CD4-positive, alpha-beta T cell treated with Interleukin-17A for 1 hour (primary cell): ENCODE results near the gene FOXR1.
"Not testable (repeated sequence)": the region's sequence is repeated elsewhere in the genome, so short reads cannot be mapped to it uniquely, and the experiment has no call there.

Experiments used
- DNase-seq: peaks from one replicate; pipeline ENCODE4 v3.0.0-alpha.2; 2020

FOXR1 gene

DNA sequence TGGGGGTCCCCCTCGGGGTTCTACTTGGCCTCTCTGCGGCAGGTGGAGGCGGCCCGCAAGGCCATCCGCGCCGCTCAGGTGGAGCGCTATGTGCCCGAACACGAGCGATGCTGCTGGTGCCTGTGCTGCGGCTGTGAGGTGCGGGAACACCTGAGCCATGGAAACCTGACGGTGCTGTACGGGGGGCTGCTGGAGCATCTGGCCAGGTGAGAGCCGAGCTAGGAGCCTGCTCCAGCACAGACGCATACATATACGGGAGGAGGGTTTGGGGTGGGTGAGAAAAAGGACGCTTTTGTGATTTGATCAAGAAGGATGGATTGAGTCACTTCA is 26.8 kb downstream of the FOXR1 start:
- DNase-seq, result no peak

DNA sequence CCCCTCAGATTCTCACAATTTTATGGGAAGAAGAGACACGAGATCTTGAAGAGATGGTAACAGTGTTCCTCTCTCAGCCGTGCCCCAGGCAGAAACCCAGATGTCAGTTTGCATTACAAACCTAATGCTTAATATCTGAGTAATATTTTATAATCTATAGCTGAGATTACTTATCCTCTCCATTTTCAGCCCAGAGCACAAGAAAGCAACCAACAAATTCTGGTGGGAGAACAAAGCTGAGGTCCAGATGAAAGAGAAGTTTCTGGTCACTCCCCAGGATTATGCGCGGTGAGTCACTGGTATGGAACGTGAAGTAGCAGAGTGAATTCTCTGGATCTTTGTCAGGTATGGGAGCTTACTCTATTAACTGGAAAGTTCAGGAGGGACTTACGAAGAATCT is 27.3 kb downstream of the FOXR1 start:
- no peak for DNase-seq

DNA sequence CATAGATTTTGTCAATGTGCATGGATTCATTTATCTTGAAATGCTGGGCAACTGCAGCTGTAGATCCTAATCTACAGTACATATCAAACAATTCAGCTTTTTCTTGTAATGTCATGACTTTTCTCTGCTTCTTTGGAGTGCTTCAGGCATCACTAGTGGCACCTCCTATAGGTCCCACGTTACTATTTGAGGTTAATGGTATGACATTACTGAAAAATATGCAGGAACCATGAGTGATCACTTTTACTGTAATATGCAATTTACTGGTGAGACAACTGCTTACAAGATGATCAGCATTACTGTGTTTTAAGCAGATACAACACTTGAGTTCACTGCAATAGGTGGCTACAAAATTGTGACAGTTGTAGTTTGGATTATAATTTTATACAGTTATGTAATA is 29.3 kb downstream of the FOXR1 start:
- no peak for DNase-seq

DNA sequence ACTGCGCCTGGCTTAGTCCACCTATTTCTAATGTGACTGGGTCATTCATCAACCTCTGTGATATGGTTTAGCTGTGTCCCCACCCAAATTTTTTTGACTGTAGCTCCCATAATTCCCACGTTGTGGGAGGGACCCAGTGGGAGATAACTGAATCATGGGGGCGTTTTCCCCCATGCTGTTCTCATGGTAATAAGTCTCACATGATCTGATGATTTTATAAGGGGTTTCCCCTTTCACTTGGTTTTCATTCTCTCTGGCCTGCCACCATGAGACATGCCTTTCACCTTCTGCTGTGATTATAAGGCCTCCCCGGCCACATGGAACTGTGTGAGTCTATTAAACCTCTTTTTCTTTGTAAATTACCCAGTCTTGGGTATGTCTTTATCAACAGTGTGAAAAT is 35.1 kb downstream of the FOXR1 start:
- DNase-seq, result no peak

DNA sequence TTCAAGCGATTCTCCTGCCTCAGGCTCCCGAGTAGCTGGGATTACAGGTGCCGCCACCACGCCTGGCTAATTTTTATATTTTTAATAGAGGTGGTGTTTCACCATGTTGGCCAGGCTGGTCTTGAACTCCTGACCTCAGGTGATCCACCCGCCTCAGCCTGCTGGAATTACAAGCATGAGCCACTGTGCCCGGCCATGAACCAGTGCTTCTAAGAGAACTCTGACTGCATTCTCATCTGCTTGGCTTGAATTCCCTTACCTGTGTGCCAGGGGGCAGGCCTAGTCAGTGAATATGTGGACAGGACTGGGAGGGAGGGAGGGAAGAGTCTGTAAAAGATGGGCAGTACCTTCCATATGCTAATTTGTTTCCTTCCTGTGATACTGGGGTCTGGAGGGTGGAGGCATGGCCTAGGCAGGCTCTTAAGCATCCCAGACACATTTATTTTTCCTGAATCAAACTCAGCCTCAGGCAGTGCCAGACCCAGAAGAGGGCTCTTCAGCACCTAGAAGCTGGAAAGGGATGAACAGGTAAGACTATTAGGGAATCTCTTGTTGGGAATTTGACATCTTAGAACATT is 40.0 kb downstream of the FOXR1 start:
- DNase-seq, result no peak

DNA sequence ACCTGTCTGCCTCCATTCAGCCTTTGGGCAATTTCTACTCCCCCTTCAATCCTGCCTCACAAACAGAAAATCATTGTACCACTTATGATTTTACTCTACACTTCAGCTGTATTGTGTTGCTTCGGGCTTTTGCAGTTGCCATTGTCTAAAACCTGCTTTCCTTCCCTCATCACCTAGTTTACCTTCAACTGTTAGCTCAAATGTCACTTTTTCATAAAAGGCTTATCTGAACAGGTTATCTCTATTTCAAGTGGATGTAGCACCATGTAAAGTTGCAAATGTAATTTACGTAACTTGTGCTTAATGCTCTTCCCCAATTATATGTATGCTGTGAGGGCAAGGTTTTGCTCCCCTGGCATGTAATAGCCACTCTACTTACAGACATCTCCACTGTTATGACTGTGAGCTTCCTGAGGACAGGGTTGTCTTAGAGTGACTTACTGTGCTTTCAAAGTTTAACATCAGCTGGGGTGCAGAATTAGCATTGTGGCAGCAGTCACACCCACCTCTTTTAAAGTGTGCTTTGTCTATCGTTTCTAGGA is 41.1 kb downstream of the FOXR1 start:
- no peak for DNase-seq

DNA sequence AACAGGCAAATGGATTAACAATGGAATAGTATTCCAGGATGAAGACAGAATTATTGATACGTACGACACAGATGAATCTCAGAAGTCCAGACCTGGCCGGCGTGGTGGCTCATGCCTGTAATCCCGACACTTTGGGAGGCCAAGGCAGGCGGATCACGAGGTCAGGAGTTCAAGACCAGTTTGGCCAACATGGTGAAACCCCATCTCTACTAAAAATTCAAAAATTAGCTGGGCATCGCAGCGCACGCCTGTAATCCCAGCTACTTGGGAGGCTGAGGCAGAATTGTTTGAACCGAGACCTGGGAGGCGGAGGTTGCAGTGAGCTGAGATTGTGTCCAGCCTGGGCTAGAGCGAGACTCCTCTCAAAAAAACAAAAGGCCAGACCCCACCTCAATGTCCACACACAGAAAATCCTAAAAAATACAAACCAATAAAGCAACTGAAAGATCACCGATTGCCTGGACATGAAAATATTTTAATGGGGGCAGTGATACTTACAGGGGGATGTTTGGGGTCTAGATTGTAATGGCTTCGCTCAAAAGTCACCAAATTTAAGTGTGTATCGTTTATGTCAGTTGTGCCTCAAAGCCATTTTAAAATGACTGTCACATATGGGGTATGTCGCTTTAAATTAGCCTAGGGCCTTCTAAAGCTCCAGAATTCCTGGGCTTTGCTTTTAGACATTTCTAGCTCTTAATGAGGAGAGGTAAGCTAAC is 42.8 kb downstream of the FOXR1 start:
- DNase-seq, result no peak

DNA sequence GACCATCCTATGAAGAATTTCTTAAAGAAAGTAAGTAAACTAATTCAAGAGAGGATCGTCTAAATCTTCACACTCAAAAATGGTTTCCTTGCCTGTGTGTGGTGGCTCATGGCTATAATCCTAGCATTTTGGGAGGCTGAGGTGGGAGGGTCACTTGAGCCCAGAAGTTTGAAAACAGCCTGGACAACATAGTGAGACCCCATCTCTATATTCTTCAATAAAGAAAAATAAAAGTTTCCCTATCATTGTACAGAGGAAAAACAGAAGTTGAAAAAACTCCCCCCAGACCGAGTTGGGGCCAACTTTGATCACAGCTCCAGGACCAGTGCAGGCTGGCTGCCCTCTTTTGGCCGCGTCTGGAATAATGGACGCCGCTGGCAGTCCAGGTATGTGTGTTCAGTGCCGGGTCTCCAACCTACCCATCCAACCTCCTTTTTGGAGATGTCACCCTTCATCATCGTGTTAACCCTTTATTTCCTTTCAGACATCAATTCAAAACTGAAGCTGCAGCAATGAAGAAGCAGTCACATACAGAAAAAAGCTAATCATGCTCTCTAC is 43.6 kb downstream of the FOXR1 start:
- no peak for DNase-seq

DNA sequence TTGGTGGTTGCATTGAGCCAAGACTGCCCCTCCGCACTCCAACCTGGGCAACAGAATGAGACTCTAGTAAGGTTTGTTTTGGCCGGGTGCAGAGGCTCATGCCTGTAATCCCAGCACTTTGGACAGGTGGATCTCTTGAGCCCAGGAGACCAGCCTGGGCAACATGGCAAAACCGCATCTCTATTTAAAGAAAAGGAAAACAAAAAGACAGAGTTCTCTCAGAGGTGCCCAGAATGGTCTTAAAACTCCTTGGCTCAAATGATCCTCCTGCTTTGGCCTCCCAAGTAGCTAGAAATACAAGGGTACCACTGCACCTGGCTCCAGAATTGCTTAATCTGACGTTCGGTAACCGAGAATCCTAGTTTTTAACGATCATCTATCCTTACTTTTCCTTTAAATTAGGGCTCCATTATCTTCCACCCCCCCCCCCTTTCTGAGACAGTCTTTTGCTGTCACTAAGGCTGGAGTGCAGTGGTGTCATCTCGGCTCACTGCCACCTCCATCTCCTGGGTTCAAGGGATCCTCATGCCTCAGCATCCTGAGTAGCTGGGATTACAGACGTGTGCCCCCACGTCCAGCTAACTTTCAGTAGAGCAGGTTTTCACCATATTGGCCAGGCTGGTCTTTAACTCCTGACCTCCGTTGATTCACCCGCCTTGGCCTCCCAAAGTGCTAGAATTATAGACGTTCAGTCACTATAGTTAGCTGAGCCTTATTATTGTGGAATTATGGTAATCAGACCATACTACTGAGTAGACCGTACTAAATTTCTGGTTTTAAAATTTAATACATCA is 44.9 kb downstream of the FOXR1 start:
- no peak for DNase-seq

DNA sequence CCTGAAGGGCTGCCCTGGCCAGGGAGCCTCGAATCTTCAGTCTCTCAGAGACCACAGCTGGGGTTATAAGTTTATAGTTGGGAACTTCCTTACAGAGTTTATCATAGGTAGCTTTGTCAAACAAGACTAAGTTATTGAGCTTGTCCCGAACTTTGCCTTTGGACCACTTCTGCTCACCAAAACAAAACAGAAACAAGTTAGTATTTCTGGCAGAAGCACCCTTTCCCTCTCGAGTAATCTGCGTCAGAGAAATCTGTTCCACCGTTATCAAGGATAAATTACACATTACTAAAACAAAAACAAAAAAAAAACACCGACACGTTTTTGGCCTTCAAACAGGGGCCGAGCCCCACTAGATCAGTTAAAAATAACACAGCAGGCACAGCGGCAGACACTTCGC is 45.8 kb downstream of the FOXR1 start:
- DNase-seq, result not testable (repeated sequence)

DNA sequence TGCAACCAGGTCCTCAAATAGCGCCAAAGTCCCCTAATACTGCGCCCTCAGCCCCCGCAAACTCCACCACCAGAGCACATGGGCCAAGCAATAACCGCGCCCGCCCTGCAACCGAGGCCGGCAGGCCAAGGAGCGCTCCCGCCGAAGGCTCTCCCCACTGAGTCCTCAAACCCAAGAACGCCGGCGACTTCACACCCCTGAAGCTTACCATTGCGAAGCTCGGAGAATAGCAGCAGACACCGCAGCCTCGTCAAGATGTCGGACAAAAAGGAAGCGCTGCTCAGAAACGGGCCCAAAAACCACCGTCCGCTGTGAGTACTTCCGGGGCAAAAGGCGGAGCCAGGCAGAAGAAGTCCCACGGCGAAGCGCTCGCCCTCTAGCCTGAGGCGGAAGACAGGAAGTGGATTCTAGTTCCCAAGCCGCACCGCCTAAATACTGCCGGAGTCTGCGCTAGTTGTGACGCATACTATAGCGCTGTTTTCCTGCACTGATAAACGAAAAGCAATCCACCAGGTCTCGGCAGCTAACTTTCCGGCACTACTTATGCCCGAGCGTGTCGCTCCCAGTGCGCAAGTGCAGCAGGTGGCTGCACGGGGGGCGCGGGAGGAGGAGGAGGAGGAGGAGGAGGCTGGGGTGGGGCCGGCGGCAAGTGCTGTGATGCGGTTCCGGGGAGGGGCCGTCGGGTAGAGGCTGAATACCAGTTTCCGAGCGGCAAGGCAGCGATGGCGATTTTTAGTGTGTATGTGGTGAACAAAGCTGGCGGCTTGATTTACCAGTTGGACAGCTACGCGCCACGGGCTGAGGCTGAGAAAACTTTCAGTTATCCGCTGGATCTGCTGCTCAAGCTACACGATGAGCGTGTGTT is 46.7 kb downstream of the FOXR1 start, which contains the start of the genes RPS25 and TRAPPC4:
Gene RPS25, minus strand, starts transcription at position 270 of the 865 bp plus-strand sequence. Its CDS starts 59 bp downstream, at position 211.
Gene TRAPPC4, plus strand, starts transcription at position 693 of the 865 bp plus-strand sequence. Its CDS starts 30 bp downstream, at position 723.
- DNase-seq, result peak; percentile 96

DNA sequence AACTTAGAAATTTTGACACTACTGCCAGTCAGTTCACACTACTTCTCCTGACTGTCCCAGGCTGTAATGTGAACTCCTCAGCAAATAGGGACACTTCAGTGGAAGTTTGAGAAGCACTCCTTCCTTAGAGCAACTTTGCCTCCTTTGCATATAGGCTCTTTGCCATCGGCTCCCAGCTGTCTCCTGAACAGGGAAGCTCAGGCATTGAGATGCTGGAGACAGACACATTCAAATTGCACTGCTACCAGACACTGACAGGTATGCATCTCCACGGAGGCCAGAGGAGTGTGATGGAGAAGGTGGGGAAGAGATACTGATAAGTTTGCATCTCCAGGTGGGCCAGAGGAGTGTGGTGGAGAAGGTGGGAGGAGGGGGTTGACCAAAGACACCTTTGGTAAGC is 48.4 kb downstream of the FOXR1 start:
- DNase-seq, result no peak

DNA sequence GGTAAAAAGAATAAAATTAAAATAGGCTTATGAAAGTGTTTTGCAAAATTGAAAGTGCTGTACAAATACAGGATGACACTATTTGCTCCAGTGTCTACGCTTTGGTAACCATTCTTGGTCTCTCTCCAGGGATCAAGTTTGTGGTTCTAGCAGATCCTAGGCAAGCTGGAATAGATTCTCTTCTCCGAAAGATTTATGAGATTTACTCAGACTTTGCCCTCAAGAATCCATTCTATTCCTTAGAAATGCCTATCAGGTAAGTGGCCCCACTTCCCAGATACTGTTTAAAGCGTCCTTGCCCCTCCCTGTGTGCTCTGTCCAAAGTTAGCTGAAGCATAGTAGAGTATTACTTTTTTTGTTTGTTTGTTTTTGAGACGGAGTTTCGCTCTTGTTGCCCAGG is 50.1 kb downstream of the FOXR1 start:
- DNase-seq, result no peak

DNA sequence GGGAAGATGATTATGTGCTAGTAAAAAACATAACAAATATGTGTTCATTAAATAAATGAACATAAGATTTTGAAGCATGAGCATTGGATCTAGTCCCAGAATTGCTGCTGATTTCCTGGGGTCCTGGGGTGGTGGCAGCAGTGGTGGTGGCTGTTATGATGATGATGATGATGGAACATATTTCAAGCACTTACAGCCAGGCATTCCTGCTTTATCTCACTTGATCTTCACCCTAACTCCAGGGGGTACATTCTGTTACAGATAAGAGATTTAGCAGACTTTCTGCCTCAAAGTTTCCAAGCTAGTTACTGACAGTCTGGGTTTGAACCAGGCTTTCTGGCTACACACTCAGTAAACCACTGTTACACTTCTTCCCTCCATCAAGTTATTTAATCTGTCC is 52.2 kb downstream of the FOXR1 start:
- no peak for DNase-seq

DNA sequence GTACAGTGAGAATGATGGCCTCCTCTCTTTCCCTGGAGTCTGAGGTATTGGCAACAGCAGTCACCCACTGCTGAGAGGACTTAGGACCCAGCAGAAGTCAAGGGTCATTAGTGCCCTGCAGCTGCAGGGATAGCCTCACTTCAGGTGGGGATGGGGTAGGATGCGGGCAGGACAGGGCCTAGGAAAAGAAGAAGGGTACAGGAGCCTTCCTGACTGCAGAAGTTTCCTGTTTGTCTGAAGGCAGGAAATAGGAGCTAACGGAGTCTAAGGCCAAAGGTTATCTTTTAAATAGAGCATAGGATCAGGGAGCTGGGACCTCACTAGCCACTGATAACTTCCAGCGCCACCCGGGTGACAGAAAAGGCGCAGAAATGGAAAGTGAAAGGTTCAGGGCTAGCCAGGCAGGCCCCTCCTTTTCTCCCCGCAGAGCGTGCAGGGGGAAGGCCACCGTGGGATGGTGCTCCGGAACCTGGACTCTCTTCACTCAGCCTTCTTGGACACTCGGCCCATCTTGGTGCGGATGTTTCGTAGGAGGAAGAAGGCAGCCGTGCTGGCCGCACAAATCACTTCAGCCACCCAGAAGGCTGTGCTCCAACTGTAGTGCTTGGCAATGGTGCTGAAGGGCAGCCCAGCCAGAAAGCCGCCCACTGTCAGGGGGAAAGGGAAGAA is 53.0 kb downstream of the FOXR1 start:
- no peak for DNase-seq

DNA sequence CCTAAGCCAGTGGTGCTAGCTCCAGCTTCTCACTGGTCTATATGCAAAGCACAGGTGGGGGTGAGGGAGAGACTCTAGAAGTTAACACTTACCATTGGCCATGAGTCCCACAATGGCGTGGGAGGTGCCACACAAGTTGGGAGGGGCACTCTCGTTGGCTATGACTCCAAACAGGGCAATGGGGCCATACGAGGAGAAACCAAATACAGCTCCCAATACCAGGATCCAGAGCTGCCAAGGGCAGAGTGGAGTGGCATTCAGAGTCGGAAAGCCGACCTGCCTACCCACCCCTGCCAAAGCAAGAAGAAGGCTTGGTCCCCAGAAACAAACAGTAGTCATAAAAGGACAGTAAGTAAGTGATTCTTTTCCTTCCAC is 53.5 kb downstream of the FOXR1 start:
- DNase-seq, result no peak

DNA sequence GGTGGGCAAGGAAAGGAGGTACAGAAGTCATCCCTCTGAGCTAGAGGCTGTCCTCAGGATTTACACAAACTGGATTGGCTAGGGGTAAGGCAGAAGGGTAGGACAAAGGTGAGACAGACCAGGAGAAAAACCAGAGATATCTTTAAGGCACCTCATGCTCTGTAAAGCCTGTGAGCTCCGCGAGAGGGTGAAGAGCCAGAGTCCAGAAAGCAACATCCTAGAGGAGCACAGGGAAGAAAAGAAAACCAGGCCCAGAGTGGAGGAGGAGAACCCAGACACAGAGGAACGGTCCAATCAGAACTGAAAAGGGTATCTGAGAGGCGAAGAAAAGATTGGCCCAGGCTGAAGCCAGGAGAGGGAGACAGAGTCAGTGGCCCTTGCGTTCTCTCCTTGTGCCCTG is 54.0 kb downstream of the FOXR1 start:
- no peak for DNase-seq

DNA sequence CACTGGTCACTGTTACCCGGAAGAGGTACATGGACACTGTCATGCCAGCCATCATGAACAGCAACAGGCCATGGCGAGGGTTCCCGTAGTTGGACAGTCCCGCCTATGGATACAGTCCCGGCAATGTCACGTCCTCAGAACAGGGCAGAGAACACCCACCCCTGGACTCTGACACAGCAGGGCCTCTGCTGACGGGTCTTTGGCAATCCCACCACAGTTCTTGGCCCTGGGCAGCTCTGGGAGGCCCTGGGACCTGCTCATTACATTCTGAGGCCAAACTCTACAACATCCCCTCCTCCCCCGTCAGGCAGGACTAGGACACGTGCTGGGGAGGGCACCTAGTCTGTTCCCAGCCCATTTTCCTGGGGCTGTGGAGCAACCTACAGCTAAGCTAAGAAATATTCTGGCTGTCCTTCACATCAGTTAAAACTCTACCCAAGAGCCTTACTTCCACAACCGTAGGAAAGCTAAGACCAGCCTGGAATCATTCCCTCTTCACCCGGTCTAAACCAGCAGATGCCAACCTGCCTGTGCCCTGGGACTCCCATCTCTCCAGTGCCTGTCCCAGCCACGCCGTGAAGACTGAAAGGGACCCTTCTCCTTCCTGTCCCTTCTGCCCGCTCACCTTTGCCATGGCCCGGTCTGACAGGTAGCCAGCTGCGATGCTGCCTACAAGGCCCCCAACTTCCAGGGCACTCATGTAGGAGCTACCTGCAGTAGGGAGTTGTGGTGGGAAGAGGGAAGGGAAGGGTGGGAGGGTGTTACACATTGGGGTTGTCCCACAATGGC is 54.6 kb downstream of the FOXR1 start:
- DNase-seq, result no peak

DNA sequence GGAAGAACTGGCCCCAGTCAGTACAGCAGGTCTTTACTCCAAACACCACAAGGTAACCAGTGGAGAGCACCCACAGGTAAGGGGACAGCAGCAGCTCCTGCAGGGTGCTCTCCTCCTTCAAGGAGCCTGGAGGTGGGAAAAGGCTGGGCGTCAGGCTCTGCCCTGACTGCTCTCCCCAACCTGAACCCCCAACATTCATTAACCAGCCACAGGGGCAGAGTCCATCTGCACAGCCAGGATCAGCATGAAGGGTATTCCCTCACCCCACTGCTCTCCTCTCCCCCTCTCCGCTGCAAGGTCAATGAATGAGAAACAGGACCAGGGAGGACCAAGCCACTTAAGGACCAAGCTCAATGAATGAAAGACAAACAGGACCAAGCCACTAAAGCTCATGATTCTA is 55.4 kb downstream of the FOXR1 start:
- DNase-seq, result no peak

DNA sequence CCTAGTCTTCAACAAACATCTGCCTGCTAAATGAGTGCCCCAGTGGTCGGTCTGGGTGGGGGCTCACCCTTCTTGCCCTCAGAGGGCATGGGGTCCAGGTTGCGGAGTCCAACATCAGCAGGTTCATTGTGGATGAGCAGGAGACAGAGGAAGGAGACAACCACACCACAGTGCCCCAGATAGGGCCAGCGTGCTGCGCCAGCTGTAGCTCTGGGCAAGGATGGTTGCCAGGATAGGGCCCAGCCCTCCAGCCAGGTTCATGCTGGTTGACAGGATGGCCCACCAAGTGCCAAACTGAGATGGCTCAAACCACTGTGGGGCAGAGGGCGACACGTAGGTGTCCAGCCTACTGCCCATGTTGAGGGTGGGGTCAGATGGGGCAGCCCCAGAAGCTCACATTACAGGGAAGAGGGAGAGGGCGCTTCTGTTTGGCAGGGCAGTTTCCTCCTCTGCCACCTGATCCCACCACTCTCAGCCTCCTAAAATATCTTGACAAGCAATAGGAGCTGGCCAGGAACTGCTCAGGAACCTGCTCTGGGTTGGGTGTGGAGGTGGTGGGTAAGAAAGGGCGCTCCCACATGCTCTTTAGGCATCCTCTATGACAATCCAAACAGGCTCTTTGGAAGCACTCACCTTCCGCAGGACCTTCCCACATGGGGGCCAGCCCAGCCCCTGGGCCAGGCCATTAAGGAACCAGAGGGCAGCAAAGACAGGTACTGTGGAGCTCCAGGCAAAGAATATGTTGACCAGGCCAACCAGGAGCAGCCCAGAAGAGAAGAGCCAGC is 56.2 kb downstream of the FOXR1 start:
- DNase-seq, result no peak
